ENCODE data around the gene DNAAF3. TPM values are rescaled to one million over a fixed set of nuclear protein-coding genes. Genes with fewer than 3 reads are reported as not detected.

DNAAF3 gene
- total RNA-seq, 4 donors from 2014 or later, result 0.40 TPM; not detected in 3

DNA sequence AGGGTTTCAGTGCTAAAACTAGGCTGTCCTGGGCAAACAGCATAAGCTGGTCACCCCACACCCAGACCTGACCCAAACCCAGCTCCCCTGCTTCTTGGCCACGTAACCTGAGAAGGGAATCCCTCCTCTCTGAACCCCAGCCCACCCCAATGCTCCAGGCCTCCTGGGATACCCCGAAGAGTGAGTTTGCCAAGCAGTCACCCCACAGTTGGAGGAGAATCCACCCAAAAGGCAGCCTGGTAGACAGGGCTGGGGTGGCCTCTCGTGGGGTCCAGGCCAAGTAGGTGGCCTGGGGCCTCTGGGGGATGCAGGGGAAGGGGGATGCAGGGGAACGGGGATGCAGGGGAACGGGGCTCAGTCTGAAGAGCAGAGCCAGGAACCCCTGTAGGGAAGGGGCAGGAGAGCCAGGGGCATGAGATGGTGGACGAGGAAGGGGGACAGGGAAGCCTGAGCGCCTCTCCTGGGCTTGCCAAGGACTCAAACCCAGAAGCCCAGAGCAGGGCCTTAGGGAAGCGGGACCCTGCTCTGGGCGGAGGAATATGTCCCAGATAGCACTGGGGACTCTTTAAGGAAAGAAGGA is 51.8 kb downstream of the DNAAF3 start:
- Histone ChIP-seq H3K27me3 (no peaks in the 10 kb centered on the region), H3K4me1 (peaks cover 0 to 50% (median 19%) of the 10 kb centered on the region in 4 donors), H3K9me3 (no peaks in the 10 kb centered on the region), H3K4me3 (peak overlapping the region in 1 of 4 donors; percentile 92), H3K36me3 (peaks cover 0 to 14% (median 0%) of the 10 kb centered on the region in 3 donors), H3K27ac (peak overlapping the region; percentile 27 to 94 (median 69))
- TF ChIP-seq, protein P1, sequence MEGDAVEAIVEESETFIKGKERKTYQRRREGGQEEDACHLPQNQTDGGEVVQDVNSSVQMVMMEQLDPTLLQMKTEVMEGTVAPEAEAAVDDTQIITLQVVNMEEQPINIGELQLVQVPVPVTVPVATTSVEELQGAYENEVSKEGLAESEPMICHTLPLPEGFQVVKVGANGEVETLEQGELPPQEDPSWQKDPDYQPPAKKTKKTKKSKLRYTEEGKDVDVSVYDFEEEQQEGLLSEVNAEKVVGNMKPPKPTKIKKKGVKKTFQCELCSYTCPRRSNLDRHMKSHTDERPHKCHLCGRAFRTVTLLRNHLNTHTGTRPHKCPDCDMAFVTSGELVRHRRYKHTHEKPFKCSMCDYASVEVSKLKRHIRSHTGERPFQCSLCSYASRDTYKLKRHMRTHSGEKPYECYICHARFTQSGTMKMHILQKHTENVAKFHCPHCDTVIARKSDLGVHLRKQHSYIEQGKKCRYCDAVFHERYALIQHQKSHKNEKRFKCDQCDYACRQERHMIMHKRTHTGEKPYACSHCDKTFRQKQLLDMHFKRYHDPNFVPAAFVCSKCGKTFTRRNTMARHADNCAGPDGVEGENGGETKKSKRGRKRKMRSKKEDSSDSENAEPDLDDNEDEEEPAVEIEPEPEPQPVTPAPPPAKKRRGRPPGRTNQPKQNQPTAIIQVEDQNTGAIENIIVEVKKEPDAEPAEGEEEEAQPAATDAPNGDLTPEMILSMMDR (IDR thresholded peaks at IDR 0.05), result no peak
- no peak for DNase-seq

DNA sequence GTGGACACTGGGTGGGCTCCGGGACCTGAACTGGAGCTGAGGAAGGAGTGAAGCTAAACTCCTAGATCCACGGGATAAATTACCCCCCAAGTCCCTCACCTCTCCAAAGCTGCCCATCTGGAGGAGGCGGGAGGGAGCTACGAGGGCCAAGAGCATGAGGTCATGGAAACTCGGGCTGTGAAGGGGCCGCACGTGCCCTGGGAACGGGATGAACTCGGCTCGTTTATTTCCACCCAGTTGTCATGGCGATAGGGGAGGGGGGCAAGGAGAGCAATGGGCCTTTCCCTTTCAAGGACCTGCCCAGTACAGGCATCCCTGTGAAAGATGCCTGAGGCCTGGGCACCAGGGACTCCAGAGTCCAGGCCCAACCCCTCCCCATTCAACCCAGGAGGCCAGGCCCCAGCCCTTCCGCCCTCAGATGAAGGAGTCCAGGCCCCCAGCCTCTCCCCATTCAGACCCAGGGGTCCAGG is 52.8 kb downstream of the DNAAF3 start:
- no peak for TF ChIP-seq POLR2A (IDR thresholded peaks at IDR 0.05)
- TF ChIP-seq, protein P1 (IDR thresholded peaks at IDR 0.05), result no peak
- peak; percentile 43 to 84 (median 63) for DNase-seq
- Histone ChIP-seq H3K4me1 (peaks cover 0 to 49% (median 19%) of the 10 kb centered on the region in 4 donors), H3K27me3 (no peaks in the 10 kb centered on the region), H3K27ac (peak overlapping the region; percentile 55 to 94 (median 70)), H3K4me3 (peak overlapping the region in 1 of 4 donors; percentile 30), H3K36me3 (peaks cover 0 to 23% (median 0%) of the 10 kb centered on the region in 3 donors), H3K9me3 (no peaks in the 10 kb centered on the region)

DNA sequence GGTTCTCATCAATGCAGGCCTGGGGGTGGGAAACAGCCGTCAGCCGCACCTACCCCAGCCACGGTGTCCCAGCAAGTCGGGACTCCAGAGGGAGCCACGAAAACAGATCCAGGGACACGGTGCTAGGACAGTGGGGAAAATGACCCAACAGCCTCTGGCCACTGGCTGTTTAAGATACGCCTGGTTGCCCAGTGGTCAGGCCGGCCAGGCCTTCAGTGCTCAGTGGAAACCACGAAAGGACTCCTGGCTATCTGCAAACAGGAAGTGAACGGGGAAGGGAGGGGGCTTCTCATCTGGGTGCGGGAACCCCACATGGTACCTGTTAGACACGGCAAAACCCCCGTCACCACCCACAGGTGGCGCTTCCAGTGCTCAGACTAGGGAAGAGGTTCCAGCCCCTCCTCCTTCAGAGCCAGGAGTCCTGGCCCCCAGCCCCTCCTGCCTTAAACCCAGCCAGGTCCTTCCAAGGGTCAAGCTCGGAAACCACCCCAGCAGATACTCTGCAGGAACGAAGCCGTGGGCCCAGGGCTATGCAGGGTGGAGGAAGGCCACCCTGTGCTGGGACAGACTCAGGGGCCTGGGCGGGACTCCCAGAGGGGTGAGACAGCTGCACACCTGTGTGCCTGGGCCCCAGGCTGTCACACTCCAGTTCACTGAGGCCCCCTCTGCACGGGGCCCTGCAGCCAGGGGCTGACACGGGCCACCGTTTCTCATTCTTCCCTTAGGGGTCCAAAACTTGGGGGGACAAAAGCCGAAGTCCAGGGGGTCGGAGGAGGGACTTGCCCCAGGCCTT is 53.4 kb downstream of the DNAAF3 start:
- no peaks in the 10 kb centered on the region for H3K27me3 ChIP-seq
- H3K9me3 ChIP-seq, result no peaks in the 10 kb centered on the region
- TF ChIP-seq POLR2A (IDR thresholded peaks at IDR 0.05), result no peak
- TF ChIP-seq, protein P1 (IDR thresholded peaks at IDR 0.05), result no peak
- peaks cover 0 to 24% (median 0%) of the 10 kb centered on the region in 3 donors for H3K36me3 ChIP-seq
- peak overlapping the region in 1 of 4 donors; percentile 30 for H3K4me3 ChIP-seq
- peaks cover 0 to 44% (median 18%) of the 10 kb centered on the region in 4 donors for H3K4me1 ChIP-seq
- H3K27ac ChIP-seq, result peak overlapping the region; percentile 55 to 94 (median 70)
- DNase-seq, result peak in 1 of 3 donors; percentile 43

DNA sequence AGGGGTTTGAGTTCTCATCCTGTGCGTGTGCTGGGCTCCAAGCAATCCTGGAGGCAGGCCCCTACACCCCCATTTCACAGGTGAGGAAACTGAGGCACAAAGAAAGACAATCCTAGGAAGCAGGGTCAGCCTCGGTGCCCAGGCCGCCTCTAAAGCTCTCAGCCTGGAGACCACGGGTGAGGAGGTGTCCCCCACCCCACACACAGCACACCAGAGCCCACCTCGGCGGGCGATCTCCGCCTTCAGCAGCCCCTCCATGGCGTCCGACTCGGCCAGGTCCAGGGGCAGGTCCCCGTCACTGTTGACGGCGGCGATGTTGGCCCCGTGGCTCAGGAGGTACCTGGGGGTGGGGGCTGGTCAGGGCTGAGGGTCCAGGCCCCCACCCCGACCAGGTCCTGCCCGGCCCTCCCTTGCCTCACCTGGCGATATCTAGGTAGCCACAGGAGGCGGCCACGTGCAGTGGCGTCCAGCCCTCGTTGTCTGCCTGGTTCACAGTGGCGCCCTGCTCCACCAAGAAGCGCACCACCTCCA is 54.1 kb downstream of the DNAAF3 start:
- Histone ChIP-seq H3K27ac (peak overlapping the region; percentile 55 to 94 (median 70)), H3K4me3 (no peak overlapping the region), H3K4me1 (peaks cover 0 to 44% (median 18%) of the 10 kb centered on the region in 4 donors), H3K27me3 (no peaks in the 10 kb centered on the region), H3K36me3 (peaks cover 0 to 24% (median 0%) of the 10 kb centered on the region in 3 donors), H3K9me3 (no peaks in the 10 kb centered on the region)
- TF ChIP-seq, protein P1 (IDR thresholded peaks at IDR 0.05), result no peak
- TF ChIP-seq POLR2A (IDR thresholded peaks at IDR 0.05), result no peak
- DNase-seq, result no peak

DNA sequence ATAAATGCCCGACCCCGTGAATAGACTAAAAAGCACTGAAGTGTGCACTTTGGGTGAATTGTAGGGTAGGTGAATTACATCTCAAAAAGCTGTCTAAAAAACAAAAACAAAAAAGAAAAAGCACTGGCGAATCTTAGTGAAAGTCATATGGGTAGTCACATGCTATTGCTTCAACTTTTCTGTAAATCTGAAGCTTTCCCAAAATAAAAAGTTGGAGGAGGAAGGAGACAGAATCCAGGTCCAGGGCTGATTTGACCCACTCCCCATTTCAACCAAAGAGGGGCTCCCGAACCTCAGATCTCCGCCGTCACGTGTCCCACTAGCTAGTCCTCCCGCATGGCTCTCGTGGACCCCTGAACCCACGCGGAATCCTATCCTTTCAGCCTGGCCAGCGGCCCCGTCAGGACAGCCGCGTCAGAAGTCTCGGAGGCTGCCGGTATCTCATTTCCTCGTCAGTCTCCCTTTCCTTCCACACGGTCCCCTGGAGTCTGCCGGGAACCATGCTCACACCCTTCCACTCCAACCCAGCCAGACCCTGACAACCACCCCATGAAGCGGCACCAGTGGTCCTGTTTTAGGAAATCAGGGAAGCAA is 55.1 kb downstream of the DNAAF3 start:
- no peaks in the 10 kb centered on the region for H3K27me3 ChIP-seq
- H3K9me3 ChIP-seq, result no peaks in the 10 kb centered on the region
- H3K27ac ChIP-seq, result peak overlapping the region in 2 of 4 donors; percentile 72 to 94
- DNase-seq, result no peak
- peaks cover 0 to 30% (median 0%) of the 10 kb centered on the region in 3 donors for H3K36me3 ChIP-seq
- peaks cover 0 to 44% (median 18%) of the 10 kb centered on the region in 4 donors for H3K4me1 ChIP-seq
- no peak overlapping the region for H3K4me3 ChIP-seq
- TF ChIP-seq, protein P1 (IDR thresholded peaks at IDR 0.05), result no peak
- no peak for TF ChIP-seq POLR2A (IDR thresholded peaks at IDR 0.05)
